Activated naive CD4-positive, alpha-beta T cell treated with Interleukin-2 at 50 U/mL for 16 hours (primary cell): Measurements from ENCODE around the gene CAMTA1.

ENCODE experiments used
- DNase-seq: peaks from one replicate; pipeline ENCODE4 v3.0.0-alpha.2; 2020

Gene CAMTA1

DNA sequence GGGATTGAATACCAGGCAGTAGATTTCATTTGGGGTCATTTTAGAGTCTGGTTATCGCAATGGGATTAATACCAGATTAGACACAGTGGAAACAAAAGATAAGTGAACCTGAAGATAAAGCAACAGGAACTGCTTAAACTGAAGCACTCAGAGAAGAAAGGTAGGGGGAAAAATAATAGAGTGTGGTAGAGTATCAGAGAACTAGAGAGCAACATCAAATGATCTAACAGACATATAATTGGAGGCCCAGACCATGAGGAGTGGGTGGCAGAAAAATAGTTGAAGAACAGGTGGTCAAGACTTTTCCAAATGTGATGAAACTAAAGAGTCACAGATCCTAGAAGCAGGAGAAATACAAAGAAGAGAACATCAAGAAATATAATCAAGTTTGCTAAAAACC lies 484.3 kb downstream of the CAMTA1 start:
- DNase-seq = no peak

DNA sequence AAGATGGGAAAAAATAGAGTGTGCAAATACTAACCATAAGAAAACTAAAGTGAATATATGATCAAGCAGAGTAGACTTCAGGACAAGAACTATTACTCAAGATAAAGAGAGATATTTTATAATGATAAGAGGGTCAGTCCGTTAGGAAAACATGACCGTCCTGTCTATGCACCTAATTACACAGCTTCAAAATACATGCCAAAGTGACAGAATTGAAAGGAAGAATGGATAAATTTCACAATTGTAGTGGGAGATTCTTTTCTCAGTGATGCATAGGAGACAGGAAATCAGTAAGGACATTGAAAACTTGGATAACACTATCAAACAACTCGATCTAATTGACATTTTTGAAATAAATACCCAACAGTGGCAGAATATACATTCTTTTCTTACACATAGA lies 489.0 kb downstream of the CAMTA1 start:
- DNase-seq = no peak

DNA sequence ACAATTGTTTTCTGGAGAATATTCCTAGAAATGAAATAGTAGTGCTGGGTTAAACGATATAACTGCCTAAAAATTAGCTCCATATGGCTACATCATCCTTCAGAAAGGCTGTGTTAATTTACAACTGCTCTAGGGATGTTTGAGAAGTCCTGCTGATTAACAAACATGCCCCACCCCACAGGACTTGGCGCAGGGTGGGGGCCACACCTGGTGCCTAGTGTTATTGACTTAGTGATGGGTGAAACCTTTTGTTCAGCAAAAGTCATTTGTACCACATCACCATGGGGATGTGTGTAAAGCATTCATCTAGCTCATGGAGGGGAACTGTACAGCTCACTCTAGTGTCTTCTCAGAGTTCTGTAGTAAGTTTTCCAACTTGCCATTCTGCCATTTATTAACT lies 492.8 kb downstream of the CAMTA1 start:
- no peak for DNase-seq

DNA sequence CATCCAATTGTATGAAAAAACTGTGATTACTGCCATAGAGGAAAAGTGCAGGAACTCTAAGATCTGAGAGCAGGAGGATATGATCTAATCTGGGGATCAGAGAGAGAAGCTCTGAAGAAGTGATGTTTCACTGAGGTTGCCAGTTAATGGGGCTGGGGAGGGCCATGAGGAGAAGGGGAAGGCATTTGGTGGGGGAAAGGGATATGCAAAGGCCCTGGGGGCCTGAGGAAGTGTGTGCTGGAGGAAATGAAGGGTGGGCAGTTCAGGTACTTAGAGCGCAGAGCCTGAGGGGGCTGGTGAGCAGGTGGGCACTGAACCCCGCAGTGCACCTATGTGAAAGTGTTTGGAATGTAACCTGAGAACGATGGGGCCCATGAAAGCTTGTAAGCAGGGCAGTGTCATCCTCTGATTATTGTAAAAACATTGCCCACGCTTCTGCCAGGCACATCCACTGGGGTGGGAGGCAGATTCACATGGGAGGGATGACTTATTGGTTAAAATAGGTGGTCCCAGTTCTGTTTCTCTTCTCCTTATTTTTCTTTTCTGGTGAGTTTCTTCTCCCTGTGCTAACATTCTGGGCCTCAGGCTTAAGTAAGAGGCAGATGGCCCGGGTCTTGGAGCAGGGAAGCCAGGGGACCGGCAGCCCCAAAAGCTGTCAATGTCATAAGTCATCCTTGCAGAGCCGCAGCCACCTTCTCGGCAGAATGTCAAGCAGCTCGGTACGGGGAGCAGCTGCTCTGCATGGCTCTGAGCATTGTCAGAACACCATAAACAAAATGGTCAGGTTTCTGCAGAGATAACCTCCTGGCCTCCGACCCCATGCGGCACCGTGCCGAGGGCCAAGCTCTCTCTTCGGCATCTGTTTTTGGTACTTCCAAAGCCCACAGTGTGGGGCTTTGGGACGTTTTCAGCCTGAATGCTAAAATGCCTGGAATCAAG lies 493.8 kb downstream of the CAMTA1 start:
- DNase-seq = no peak

DNA sequence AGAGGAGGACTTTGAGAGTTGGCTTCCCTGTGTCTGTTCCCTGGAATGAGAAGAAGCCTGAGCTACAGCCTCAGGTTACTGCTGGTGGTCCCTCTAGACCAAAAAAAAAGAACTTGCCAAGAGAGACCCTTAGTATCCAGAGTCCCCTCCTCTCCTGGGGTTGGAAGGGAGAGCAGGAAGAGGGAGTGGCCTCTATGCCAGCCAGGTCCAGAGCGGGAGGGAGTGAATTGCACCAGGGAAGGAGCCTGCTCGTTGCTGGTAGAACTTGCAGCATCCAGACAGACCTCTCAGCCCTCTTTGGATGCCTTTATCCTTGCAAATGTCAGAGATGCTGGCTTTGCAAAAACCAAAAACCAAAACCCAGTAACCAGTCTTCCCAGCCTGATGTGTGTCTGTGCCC lies 494.5 kb downstream of the CAMTA1 start:
- no peak for DNase-seq

DNA sequence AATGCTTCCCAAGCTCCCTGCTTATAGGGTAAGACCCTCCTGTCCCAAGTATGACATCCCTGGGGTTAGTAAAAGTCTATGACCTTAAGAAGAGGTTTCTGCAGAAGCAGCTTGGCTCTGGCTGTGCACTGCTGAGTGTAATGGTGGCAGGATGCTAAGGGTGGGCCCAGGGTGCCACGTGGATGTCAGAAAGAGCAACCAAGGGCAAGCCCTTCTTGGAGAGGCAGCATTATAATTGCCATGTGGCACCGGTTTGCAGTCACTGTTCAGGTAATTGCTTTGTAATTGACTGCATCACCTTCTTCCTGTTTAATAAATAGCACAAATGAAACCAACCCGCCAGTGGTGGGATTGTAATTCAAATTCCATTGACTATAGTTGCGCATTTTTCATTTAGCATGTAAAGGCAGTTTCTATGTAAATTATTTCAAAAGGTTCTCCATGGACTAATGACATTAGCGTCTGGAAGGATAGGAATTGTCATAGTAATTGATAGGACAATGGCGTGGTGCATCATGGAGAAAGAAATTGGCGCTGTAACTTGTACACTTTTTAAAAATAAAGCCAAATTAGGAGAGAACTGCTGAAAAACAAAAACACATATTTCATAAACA lies 495.2 kb downstream of the CAMTA1 start:
- DNase-seq = no peak

DNA sequence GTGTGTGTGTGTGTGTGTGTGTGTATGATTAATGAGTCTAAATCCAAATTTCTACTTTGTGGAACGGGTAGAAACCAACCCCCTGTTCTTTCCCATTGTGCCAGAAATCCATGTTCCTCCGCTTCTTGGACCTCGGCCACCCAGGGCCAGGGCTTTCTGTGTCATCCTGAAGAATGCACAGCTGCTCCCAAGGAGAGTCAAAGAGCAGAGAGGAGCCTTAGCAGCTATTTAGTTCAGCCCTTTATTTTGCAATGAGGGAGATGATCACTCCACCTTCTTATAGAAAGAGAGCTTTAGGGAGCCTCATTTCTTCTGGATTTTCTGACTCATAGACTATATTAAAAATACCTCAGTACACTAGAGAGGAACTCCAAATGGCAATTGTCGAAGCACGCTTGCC lies 496.6 kb downstream of the CAMTA1 start:
- no peak for DNase-seq

DNA sequence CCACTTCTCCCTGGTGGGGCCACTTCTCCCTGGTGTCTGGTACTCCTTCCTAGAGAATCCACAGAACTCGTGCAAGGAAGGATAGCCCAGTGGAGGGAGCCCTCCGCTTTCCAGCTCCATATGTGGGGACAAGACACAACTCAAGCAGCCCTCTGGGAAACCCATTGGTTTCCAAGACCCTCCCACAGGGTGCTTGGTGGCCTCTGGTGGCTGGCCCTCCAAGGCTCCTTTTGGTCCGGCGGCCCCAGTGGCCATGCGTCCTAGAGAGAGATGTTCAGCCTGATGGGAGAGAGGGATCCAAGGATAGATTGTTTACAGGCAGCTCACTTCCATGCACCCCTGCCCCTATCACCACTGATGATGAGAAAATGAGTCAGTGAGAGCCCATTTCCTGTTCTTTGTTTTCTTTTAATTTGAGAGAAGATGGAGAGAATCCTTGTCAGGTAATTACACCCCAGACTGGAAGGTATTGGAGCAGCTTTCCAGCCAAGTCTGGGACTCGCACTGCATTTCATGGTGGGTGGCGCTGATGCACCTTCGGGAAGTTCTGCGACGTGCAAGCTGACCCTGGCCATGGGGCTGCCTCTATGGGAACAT lies 499.7 kb downstream of the CAMTA1 start:
- no peak for DNase-seq

DNA sequence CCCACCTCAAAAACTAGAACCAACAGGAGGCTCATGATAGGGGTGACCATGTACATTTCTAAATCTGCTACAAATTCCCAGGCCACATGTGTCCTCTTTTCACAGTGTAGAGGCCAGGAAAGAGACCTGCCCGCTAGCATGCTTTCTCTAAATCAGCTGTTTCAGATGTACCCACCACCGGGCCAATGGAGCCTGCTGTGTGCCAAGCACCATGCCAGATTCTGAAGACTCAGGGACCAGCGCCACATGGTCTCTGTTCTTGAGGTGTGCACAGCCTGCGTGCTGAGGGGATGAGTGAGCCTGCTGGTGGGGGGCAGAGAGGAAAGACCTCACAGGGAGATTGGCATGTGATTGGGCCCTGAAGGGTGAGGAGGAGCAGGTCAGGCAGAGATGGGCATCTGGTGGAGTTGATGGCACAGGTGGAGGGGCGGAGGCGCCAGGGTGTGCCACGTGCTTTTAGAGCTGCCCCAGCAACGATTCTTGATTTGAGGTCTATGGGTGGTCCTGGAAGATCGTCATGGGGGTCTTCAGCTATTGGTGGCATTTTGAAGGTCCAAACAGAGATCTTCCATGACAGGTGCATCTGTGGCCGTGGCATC lies 500.7 kb downstream of the CAMTA1 start:
- no peak for DNase-seq

DNA sequence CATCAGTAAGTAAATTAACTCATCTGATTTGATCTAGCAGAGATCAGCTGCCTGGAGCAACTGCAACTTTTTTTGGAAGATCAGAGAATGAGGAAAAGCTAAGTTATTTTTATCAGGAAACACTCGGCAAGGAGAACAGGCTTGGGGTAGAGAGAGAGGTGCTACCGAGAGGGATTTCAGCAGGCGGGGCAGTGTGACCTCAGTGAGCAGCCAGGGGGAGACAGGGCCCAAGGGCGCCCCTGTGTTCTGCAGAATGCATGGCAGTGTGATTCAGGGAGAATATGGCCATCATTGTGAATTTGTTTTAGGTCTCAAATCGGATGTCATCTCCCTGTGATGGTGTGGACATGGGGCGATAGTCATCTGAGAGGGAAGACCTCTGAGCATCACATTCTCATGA lies 501.8 kb downstream of the CAMTA1 start:
- no peak for DNase-seq

DNA sequence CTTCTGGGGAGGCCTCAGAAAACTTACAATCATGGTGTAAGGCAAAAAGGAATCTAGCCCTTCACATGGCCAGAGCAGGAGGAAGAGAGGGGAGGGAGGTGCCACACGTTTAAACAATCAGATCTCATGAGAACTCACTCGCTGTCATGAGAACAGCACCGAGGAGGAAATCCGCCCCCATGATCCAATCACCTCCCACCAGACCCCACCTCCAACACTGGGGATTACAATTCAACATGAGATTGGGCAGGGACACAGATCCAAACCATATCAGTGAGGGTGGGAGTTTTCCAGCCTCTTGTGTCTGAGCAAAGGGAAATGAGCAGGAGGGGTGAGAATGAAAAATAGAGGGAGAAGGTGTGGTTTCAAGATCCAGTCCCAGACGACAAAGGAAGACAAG lies 503.7 kb downstream of the CAMTA1 start:
- DNase-seq = no peak

DNA sequence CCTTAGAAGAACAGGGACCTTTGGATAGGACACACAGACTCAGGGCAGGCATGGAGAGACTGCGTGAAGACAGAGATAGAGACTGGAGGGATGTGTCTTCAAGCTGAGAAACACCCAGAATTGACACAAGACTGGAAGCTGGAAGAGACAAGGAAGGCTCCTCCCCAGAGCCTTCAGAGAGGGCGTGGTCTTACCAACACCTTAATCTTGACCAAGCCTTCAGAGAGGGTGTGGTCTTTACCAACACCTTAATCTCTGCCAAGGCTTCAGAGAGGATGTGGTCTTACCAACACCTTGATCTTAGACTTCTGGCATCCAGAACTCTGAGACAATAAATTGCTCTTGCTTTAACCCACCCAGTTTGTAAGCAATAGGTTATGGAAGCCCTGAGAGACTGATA lies 504.4 kb downstream of the CAMTA1 start:
- DNase-seq = no peak

DNA sequence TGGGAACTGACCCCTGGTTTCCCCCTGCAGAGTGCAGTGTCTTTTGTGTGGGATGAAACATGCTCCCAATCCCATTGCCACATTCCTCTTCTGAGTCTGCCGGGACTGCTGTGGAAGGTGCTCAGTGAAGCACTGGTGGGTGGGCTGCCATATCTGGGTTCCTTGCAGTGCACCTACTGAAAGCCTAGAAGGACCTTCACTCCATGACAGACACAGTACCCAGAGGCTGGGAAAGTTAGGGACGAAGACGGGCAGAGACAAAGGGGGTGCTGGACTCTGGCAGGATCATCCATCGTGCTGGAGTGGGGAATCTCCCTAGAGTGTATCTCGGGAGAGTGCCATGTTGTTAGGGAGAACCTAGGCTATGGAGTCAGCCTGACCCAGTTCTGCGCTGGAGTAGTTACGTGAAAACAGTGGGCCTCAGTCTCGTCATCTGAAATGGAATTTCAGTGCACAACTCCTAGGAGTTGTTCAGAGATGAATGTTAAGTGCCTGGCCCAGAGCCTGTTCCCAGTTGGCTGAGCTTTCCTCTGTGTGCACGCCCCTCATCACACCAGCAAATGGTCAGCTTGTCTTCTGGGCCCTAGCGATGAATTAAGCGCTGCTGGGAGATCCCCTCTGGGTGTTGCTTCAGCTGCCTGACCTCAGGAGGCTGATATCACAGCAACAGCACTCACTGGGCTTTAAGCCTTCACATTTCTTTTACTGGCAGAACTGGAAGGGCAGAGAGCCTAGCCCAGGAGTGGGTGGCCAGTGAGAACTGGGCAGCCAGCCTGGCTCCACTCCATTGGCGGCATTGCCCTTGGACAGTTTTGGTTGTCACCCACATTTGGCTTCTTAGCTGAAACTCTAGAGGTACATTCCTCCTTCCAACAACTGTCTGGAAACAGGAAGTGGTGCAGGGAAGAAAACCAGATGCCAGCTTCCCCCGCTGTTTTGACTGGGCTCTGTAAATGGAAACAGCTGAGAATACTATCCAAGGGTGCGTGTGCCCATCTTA lies 506.0 kb downstream of the CAMTA1 start:
- no peak for DNase-seq

DNA sequence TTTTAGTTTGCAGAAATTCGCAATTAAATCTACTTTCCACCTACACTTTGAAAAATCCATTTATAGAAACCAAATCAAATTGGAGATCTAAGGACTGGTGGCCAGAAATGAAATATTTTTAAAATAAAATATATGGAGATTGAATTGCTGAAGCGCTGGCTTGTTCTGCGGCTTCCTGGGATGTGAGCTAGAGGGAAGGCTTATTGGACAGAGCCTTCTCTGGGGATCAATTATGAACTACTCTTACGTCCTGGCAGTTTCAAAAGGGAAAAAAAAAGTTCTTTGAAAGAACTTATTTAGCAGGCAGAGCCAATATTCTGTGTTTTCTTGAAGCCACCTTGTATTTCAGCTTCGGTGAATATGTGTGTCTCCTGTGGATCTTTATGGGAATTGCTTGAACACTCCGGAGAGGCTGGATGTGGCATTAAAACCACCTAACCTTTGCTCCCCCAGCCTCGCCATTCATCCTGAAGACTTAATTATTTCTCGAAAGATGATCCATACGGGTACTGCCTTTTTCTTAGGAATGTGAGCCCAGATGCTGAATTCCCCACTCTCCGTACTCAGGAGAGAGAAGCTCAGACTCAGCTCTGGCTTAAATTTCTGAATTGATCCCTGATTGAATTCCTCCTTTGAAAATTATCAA lies 506.9 kb downstream of the CAMTA1 start:
- DNase-seq = no peak

DNA sequence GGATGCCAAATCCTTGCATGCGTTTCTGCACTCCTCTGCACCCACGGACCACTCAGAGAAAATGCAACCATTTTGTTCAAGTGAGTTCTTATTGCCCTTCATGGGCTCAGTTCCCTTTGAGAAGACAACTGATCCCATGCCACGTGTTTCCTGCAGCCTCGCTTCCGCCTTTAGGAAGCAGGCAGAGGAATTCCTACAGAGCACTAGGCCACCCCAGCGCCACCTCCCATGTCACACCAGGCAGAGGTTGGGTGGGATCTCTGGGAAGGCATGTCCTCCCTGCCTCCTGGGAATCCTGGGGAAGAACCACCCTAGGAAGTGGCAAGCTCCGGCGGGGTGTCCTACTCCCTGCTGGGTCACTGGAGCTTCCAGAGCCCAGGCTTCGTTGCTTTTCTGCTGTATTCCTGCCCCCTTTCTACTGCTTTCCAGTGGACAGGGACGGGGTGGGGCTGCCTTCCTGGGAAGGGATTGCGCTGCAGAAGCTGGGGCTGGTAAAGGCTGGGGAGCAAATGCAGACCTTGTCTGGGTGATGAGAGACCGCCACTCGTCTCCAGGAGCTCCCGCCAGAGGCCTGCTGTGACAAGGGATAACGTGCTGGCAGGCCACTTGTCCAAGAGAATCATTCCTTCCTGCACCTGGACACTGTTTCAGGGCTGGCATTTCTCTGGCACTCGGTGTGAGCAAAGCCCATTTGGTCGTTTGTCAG lies 507.6 kb downstream of the CAMTA1 start:
- no peak for DNase-seq

DNA sequence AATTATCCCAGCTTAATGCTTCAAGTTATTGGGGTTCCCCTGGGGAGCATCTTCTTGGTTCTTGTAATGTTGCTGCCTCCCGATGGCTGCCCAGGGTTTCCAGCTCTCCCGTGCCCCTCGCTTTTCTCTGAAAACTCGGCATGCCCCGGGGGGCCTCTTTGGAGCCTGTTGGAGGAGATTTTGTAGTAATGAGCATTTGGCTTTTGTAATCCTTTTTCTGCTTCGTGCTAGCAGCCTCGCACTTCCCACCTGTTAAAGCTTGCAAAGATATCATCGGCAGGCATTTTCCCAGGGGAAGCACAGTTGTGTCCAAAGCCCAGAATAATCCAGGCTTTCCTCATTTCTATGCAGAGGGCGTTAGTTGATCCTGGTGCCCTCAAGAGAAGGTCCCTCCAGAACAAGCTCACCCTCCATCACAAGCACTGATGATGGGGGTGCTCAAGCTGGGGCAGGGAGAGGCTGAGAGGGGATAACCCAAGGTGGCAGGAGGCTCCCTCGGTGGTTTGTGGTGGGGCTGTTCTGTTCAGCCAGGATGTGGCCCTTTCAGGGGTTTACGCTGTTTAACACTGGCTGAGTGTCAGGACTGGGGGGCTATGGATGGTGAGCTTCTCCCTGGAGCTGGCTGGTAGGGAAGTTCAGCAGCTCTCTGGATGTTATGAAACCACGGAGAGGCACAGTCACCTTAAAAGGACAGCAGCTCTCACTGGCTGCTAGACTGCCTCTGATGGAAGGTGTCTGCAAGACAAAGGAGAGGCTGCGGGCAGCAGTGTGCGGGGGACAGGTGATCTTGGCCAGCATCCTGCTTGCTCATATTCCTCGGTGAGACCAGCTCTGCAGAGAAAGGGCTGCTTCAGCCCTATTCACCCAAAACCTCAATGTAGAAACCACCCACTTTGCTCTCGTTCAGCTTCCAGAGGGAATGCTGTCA lies 508.7 kb downstream of the CAMTA1 start:
- DNase-seq = no peak

DNA sequence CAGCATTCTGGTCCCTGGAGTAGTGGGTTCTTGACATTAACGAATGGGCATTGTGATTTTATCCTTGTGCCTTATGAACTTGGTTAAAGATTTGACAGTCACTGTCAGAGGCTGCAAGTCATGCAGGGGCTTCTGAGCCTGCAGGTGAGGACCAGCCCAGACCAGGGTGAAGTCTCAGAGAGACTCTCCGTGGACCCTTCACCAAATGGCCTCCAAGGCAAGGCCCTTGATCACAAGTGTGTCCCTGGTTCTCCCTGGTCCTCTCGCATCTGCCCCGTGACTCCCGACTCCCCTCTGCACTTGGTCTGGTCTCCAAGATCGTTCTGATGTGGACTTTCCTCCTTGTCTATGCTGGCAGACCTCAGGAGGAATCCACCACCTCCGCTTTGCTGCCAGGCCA lies 509.4 kb downstream of the CAMTA1 start:
- DNase-seq = no peak

DNA sequence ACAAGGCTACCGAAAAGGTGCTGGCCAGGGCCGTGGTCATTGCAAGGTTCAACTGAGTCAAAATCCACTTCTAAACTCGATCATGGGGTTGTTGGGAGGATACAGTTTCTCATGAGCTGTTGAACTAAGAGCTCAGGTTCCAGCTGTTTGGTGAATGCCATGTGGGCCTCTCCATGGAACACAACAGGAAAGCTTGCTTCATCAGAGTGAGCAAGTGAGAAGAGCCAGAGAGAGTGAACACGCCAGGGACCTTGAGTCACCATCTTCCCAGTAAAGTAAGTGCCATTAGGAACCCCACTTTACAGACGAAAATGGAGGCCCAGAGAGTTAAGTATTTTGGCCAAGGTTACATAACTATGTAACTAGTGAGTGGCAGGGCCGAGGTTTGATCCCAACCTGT lies 510.7 kb downstream of the CAMTA1 start:
- DNase-seq = no peak

DNA sequence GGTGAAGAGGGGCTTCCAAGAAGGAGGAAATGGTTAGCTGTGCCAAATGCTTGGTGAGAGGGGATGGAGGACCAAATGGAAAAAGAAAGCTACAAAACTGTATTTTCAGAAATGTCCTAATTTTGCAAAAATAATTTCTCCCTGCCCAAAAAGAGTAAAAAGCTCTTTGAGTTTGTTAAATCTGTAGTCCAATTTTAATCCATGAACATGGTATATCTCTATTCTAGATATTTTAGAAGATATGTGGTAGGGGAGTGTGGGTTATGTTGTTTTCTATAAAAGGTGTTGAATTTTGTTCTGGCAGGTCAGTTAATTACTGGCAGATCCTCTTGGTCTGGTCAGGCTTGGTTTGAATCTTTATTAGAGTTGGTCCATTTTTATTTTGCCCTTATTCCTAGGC lies 511.7 kb downstream of the CAMTA1 start:
- no peak for DNase-seq

DNA sequence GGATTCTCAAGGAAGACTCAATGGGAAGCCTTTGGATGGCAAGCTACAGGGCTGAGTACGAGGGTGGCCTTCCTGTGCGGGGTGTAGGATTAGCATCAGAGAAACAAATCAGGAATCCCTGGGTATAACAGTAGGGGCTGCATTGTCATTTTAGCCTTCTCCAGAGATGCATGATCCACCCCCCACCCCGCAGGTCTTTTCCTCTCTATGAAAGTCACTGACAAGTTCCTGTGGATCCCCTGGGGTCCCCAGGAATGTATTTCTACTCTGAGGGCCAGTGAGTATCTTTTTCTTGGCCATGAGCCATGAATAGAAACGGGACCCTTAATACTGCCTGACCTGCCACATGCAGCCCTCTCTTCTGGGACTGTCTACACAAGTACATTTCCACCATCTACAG lies 512.9 kb downstream of the CAMTA1 start:
- DNase-seq = no peak
